HG02759 (cell line): ENCODE measurements around the gene CTSC.

Source experiments
- ATAC-seq: cut with Tn5 transposase; IDR thresholded peaks from one replicate; pipeline ENCODE4 v1.9.1; 2021; ENCODE audit warnings: mild to moderate bottlenecking, moderate library complexity; ENCODE audit not compliant: unreplicated experiment

Gene CTSC

DNA sequence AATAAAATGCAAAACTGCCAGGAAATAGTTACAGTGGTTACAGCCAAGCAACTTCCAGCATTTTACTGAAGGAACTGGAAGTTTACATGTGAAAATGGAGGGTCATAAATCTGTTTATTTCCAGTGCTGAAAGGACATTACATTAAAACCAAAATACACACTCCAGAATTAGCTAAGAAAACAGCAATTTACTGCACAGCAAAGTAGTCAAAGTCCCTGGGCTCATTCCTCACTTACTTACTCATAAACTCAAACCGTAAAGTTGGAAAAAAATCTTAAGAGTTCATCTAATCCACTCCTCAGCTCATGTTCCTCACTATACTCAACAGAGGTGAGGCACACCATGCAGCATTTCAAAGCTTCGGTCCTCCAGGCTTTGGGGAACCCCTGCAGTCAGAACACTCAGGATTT lies 17.4 kb downstream of the CTSC start:
- ATAC-seq, result no peak

GRCh38 chr11:88318017-88318416 lies 19.5 kb downstream of the CTSC start:
- ATAC-seq, result no peak

- no peak for ATAC-seq
These were observed 20.0 kb downstream of the CTSC start for GRCh38 chr11:88317536-88317935.

- ATAC-seq, result no peak
These were observed 21.5 kb downstream of the CTSC start for GRCh38 chr11:88315981-88316441.

GRCh38 chr11:88315015-88315414 lies 22.5 kb downstream of the CTSC start:
- no peak for ATAC-seq

- ATAC-seq, result no peak
These were observed 24.1 kb downstream of the CTSC start for GRCh38 chr11:88313441-88313840.

- ATAC-seq, result no peak
These were observed 24.9 kb downstream of the CTSC start for GRCh38 chr11:88312628-88313027.

DNA sequence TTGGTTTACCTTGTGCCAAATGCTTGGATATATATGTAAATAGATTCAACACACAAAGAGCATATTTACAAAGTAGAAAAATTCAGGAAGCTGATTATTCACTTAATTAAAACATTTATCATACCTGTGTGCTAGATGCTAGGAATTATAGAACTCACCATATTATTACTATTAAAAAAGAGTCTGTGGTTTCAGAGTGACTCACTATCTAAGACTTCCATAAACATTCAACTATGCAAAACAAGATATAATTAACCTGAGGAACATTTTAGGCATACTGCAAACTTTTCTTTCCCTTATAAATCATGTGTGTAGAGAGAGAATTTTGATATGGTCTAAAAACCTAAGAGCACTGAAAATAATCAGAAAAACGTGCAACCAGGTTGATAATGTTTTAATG lies 27.3 kb downstream of the CTSC start:
- ATAC-seq, result no peak

DNA sequence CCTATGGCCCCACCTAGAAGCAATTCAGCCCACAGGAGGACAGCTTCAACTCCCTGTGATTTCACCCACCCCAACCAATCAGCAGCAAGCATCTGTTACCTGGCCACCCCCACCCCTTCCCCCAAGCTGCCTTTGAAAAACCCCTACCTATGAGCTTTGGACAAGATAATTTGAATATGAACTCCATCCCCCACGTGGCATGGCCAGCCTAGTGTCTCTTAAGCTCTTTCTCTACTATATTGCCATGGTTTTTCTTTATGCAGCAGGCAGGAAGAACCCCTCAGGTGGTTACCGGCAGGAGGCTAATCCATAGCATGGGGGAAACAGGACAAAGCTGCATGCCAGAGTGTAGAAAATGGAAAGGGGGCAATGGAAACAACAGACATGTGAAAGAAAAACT lies 29.0 kb downstream of the CTSC start:
- ATAC-seq, result no peak

- peak; percentile 44 for ATAC-seq
These were observed 29.6 kb downstream of the CTSC start for GRCh38 chr11:88307749-88308425.

DNA sequence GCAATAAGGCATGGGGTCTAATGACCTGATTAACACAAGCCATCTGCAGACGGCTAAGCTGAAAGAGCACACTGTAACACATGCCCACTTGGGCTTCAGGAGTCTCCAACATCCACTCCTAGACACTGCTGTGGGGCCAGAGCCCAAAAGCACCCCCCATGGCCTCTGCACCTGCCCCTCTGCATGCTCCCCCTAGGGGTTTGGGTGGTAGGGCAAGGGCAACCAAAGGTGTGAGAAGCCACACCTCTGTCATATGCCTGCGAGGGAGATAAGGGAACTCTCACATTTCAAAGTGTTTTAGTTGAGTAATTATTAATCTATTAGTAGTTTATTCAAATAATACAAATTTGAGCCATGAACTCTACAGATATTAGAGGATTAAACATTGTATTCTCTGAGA lies 30.8 kb downstream of the CTSC start:
- ATAC-seq, result no peak

DNA sequence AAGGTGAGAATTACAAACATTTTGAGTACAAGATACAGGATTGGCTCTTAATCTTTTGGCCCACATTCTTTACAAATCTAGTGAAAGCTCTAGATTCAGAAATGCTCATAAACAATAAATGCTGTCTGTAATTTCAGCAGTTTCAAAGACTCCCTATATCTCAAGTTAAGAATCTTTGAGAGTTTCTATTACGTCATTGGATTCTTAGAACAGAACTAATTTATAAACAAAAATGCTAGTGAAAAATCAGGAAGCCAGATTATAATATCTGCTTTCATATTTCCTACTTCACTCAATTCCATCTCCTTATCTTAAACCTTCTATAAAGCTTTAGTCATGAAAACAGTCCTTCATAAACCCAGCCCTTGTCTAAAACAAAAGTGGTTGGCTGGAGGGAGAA lies 32.1 kb downstream of the CTSC start:
- no peak for ATAC-seq

DNA sequence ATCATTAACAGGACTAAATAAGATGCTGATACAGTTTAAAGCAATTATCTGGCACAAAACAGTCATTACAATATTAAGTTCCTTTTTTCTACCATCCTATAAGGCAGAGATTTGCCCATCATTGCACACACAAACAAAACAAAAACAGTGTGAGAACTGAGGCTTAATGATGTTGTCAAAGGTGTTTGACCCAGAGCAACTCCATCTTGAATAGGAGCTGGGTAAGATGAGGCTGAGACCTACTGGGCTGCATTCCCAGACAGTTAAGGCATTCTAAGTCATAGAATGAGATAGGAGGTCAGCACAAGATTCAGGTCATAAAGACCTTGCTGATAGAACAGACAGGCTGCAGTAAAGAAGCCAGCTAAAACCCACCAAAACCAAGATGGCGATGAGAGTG lies 33.2 kb downstream of the CTSC start:
- no peak for ATAC-seq

DNA sequence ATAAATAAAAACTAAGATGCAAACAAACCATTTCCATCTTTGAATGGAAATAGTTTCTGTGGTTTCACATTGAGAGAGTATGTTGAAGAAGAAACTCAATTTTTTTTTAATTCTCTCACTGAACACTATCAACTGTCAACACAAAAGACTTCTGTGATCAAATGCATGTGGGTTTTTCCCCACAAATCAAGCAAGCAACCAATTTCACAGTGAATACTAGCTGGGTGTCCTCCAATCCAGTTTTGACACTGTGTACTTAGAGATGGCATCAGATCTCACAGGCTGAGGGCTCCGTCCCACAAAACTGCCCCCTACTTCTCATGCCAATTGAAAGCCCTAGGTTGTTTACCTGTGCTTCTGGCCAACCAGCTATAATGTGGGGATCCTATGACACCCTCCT lies 34.5 kb downstream of the CTSC start:
- no peak for ATAC-seq

DNA sequence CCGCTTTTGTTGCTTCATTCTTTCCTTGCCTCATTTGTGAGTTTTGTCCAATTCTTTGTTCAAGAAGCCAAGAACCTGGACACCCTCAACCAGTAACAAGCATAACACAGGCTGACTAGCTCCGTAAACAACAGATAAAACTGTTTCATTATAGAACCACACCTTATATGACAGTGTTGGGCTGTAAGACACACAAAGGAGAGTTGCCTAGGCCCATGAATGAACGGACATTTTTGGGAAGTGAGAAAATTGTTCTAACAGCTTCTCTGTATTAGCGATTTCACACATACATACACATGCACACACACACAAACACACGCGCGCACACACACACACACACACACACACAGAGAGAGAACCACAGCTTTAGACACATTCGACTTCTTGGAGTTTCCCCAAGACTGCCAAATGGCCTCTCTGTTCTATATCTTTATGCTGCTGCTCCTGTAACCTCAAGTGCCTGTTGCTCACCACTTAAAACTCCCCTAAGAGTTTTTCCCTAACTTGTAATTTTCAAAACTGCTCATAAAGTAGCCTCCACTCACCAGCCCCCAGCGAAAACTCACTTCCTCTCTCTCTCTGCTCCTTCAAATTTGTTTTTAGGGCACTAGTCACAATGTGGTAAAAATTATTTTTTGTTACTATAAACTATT lies 35.9 kb downstream of the CTSC start:
- peak; percentile 62 for ATAC-seq

DNA sequence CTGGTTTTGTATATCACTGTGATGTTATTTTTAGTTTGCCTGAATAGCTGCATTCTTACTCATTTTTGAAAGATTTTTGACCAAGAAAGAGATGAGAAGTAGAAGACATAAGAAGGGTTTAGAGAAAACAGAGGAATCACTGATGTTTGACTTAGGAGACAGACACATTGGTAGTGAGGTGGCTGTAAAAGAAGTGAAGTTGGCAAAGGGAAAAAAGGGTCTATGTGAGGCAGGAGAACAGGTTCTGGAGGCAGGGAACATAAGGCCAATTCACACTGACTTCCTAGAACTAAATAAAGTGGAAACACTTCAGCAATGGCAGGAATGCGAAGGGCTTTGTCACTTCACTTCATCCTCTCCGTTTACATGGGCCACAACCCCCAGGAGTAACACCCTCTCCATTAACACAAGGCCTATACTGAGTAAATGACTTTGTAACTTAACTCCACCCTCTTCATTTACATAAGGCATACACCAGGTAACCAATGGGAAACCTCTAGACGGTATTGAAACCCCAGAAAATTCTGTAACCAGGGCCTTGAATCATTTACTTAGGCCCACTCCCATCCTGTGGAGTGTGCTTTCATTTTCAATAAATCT lies 36.5 kb downstream of the CTSC start:
- peak; percentile 59 for ATAC-seq

- ATAC-seq, result no peak
These were observed 39.7 kb downstream of the CTSC start for GRCh38 chr11:88297863-88298262.

DNA sequence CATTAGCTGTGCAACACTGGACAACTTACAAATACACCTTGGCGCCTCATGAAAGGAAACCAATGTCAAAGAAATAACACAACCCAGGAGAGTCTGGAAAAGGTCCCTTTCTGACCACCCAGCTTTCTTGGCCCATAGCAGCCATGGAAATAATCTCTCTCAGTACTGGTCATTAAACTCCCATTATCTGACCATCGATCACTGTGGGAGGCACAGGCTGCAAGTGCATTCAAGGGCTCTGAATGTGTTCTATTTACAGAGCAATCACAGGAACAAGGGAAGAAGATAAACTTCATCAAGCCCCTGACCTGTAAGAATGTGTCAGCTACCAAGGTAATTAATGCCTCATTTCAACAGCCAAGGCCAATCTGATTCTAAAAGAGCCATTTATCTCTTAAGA lies 40.1 kb downstream of the CTSC start:
- ATAC-seq, result no peak

GRCh38 chr11:88295028-88295427 lies 42.5 kb downstream of the CTSC start:
- ATAC-seq, result peak; percentile 40

DNA sequence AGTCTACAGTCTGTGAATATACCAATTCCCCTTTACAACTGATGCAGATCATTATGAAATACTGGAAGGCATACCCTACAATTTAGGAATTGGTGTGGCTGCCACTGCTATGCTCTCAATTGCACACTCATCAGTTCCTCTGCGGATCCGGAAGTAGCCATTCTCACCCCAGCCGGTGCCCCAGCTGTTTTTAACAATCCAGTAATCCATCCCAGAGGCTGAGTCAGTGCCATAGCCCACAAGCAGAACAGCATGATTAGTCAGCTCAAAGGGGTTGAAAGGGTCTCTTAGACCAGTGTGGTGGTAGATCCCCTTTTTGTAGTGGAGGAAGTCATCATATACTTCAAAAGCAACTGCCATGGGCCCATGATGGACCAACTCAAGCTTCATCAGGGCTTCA lies 43.6 kb downstream of the CTSC start:
- no peak for ATAC-seq

DNA sequence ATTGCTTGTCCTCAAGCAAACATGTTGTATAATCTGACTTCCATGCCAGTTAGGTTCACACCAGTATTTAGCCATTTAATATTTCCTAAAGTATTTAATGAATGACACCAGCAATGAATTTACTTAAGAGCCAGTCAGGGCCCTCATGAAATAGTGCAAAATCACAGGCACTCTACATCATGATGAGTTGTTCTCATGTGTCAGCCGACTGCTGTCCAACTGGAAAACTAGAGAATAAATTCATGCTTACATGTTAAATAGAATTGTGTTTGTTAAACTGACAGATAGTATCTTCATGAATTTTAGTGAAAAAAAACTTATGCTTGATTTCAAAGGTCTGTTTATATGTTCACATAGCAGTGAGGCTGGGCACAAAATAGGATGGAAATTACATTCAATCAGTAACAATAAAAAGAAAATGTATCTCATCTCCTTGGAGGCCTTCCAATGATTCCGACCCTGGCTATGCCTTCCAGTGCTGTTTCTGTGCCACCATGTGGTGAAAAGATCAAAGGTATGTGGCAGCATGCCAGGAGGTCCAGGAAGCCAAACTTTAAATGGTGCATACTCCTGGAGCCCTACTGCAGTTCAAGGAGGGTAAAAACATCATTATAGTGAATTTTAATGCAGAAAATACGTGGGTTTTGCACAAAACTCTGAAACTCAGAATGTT lies 45.2 kb downstream of the CTSC start:
- ATAC-seq, result no peak

DNA sequence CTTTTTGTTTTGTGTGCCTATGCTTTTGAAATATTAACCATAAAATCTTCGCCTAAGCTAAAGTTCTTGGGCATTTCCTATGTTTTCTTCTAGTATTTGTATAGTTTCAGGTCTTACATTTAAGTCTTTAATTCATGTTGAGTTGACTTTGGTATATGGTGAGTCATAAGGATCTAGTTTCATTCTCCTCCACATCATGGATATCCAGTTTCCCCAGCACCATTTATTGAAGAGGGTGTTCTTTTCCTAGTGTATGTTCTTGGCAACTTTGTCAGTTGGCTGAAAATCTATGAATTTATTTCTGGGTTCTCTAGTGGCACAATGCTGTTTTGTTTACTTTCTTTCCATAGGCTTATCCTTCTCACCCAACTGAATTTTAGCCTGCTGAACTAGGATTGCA lies 49.0 kb downstream of the CTSC start:
- ATAC-seq, result no peak
